HEK293 (cell line): ENCODE results near the gene SNX4.
A peak's percentile ranks its signal among the peaks of the same experiment; 100 is the strongest.
"Not testable (repeated sequence)": the region's sequence is repeated elsewhere in the genome, so short reads cannot be mapped to it uniquely, and the experiment has no call there.

ENCODE experiments used
- CTCF ChIA-PET: fragments of 350-600 bp; formaldehyde crosslinking; extraction: SDS; loops from one replicate; lab custom pipeline; 2021; ENCODE audit warnings: antibody characterized with exemption; lab: Yijun Ruan, JAX
- POLR2A ChIA-PET: fragments of 300-600 bp; formaldehyde crosslinking; extraction: SDS; loops from one replicate; lab custom pipeline; 2020; ENCODE audit warnings: antibody characterized with exemption, inconsistent platforms; lab: Yijun Ruan, JAX
- H3K27ac ChIP-seq: fragments of 200-500 bp; sonication (Bioruptor generic); 2 replicates; pipeline ENCODE4 v1.5.1; 2014; ENCODE audit warnings: low read depth, low read length, control low read depth, inconsistent platforms; ENCODE audit errors: extremely low read depth
- H3K36me3 ChIP-seq, 2 experiments: fragments of 200-500 bp in 1 of 2; sonication (Bioruptor generic) in 1 of 2; 1 replicate in 1 of 2; 2 replicates in 1 of 2; pipeline ENCODE4 v1.5.1; 2014 to 2017; ENCODE audit warnings: inconsistent platforms in 2 of 2, low read length in 2 of 2; ENCODE audit not compliant: control insufficient read depth in 2 of 2, insufficient read depth in 1 of 2
- H3K4me1 ChIP-seq: fragments of 200-500 bp; sonication (Bioruptor generic); 2 replicates; pipeline ENCODE4 v1.5.1; 2014; ENCODE audit warnings: mild to moderate bottlenecking, low read length, inconsistent platforms; ENCODE audit not compliant: control insufficient read depth, insufficient read depth
- H3K4me3 ChIP-seq: 2 replicates; pipeline ENCODE4 v1.5.1; 2011; ENCODE audit warnings: low read depth, mild to moderate bottlenecking, control low read depth, low read length, moderate library complexity
- H3K9me3 ChIP-seq: fragments of 200-500 bp; sonication (Bioruptor generic); 2 replicates; pipeline ENCODE4 v1.5.1; 2014; ENCODE audit warnings: low read depth, low read length, inconsistent platforms; ENCODE audit not compliant: control insufficient read depth, insufficient read depth
- KLF8 ChIP-seq: fragments of 450-650 bp; formaldehyde crosslinking; IDR thresholded peaks from 2 replicates; pipeline ENCODE4 v1.5.1; 2016; ENCODE audit warnings: missing biosample characterization, missing genetic modification characterization
- MEIS1 ChIP-seq: sonication (generic); formaldehyde crosslinking; IDR thresholded peaks from 2 replicates; pipeline ENCODE4 v1.8.1; 2022; ENCODE audit warnings: missing genetic modification reagents, mild to moderate bottlenecking, borderline replicate concordance
- MYNN ChIP-seq: fragments of 450-650 bp; formaldehyde crosslinking; IDR thresholded peaks from 2 replicates; pipeline ENCODE4 v1.5.1; 2016; ENCODE audit warnings: missing biosample characterization, missing genetic modification characterization, borderline replicate concordance
- MZF1 ChIP-seq: fragments of 450-650 bp; formaldehyde crosslinking; IDR thresholded peaks from 2 replicates; pipeline ENCODE4 v1.5.1; 2017; ENCODE audit warnings: missing biosample characterization, missing genetic modification characterization, borderline replicate concordance
- OSR2 ChIP-seq: fragments of 450-650 bp; formaldehyde crosslinking; IDR thresholded peaks from 2 replicates; pipeline ENCODE4 v1.5.1; 2016; ENCODE audit warnings: missing biosample characterization, missing genetic modification characterization
- SP2 ChIP-seq: fragments of 450-650 bp; formaldehyde crosslinking; IDR thresholded peaks from 2 replicates; pipeline ENCODE4 v1.5.1; 2016; ENCODE audit warnings: missing biosample characterization, missing genetic modification characterization
- ZFP3 ChIP-seq: fragments of 450-650 bp; formaldehyde crosslinking; IDR thresholded peaks from 2 replicates; pipeline ENCODE4 v1.5.1; 2016; ENCODE audit warnings: low read depth, missing biosample characterization, missing genetic modification characterization
- ZNF24 ChIP-seq: fragments of 450-650 bp; formaldehyde crosslinking; IDR thresholded peaks from 2 replicates; pipeline ENCODE4 v1.5.1; 2016; ENCODE audit warnings: missing biosample characterization, missing genetic modification characterization
- ZNF335 ChIP-seq: fragments of 450-650 bp; formaldehyde crosslinking; conservative IDR thresholded peaks from 2 replicates; pipeline ENCODE4 v1.5.1; 2016; ENCODE audit warnings: missing biosample characterization, missing genetic modification characterization
- ZNF37A ChIP-seq: fragments of 450-650 bp; IDR thresholded peaks from 2 replicates; pipeline ENCODE4 v1.5.1; 2018; ENCODE audit warnings: missing biosample characterization, missing genetic modification characterization
- ZNF521 ChIP-seq: fragments of 450-650 bp; formaldehyde crosslinking; IDR thresholded peaks from 2 replicates; pipeline ENCODE4 v1.5.1; 2017; ENCODE audit warnings: missing biosample characterization, mild to moderate bottlenecking, missing genetic modification characterization
- ZNF530 ChIP-seq: fragments of 450-650 bp; formaldehyde crosslinking; IDR thresholded peaks from 2 replicates; pipeline ENCODE4 v1.5.1; 2016; ENCODE audit warnings: low read depth, missing biosample characterization, missing genetic modification characterization
- ZNF548 ChIP-seq: fragments of 450-650 bp; formaldehyde crosslinking; IDR thresholded peaks from 2 replicates; pipeline ENCODE4 v1.5.1; 2016; ENCODE audit warnings: missing biosample characterization, missing genetic modification characterization
- ZNF560 ChIP-seq: fragments of 450-650 bp; formaldehyde crosslinking; IDR thresholded peaks from 2 replicates; pipeline ENCODE4 v1.5.1; 2017; ENCODE audit warnings: missing biosample characterization, missing genetic modification characterization, borderline replicate concordance
- ZNF610 ChIP-seq: fragments of 450-650 bp; formaldehyde crosslinking; IDR thresholded peaks from 2 replicates; pipeline ENCODE4 v1.5.1; 2016; ENCODE audit warnings: missing biosample characterization, missing genetic modification characterization, borderline replicate concordance
- ZNF629 ChIP-seq: fragments of 450-650 bp; formaldehyde crosslinking; IDR thresholded peaks from 2 replicates; pipeline ENCODE4 v1.5.1; 2017; ENCODE audit warnings: missing biosample characterization, missing genetic modification characterization
- ZNF830 ChIP-seq: fragments of 450-650 bp; IDR thresholded peaks from 2 replicates; pipeline ENCODE4 v1.5.0; 2018; ENCODE audit warnings: missing biosample characterization, missing genetic modification characterization, low read depth, mild to moderate bottlenecking, moderate library complexity
- TF ChIP-seq, protein P1 (sequence below): fragments of 450-650 bp; IDR thresholded peaks from 2 replicates; pipeline ENCODE4 v1.5.1; 2018; ENCODE audit warnings: missing biosample characterization, mild to moderate bottlenecking, missing genetic modification characterization
- TF ChIP-seq, protein P2 (sequence below): sonication (generic); formaldehyde crosslinking; IDR thresholded peaks from 2 replicates; pipeline ENCODE4 v1.8.1; 2022; ENCODE audit warnings: mild to moderate bottlenecking, moderate library complexity, missing genetic modification reagents
- TF ChIP-seq, protein P3 (sequence below): fragments of 450-650 bp; formaldehyde crosslinking; IDR thresholded peaks from 2 replicates; pipeline ENCODE4 v1.5.1; 2016; ENCODE audit warnings: missing biosample characterization, missing genetic modification characterization
- TF ChIP-seq, protein P4 (sequence below): fragments of 450-650 bp; formaldehyde crosslinking; IDR thresholded peaks from 2 replicates; pipeline ENCODE4 v1.5.1; 2017; ENCODE audit warnings: missing biosample characterization, missing genetic modification characterization
- TF ChIP-seq, protein P5 (sequence below): fragments of 450-650 bp; formaldehyde crosslinking; IDR thresholded peaks from 2 replicates; pipeline ENCODE4 v1.5.1; 2016; ENCODE audit warnings: missing biosample characterization, missing genetic modification characterization
- TF ChIP-seq, protein P6 (sequence below): fragments of 450-650 bp; formaldehyde crosslinking; IDR thresholded peaks from 2 replicates; pipeline ENCODE4 v1.5.1; 2016; ENCODE audit warnings: missing biosample characterization, missing genetic modification characterization

Gene SNX4

DNA sequence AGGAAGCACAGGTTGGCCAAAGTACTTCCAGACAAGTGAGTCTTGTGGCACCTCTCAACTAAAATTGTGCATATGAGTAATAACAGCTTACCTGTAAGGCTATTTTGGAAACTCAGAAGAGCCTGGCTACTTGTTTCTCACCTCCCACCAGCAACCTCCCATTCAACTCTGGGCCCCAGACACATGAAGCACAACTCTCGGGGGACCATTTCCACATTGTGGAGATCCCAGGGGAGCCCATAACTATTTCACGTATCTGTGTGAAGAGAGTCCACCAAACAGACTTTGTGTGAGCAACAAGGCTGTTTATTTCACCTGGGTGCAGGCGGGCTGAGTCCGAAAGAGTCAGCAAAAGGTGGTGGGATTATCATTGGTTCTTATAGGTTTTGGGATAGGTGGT, 5.2 kb upstream of the SNX4 start:
- POLR2A ChIA-PET = no interaction called here
- Histone ChIP-seq H3K4me1 (no peaks in the 10 kb centered on the region), H3K9me3 (no peaks in the 10 kb centered on the region), H3K27ac (no peak overlapping the region), H3K4me3 (no peak overlapping the region), H3K36me3 (peaks cover 0 to 21% of the 10 kb centered on the region in 2 experiments; a peak in 2 of 3 replicates)
- CTCF ChIA-PET = interaction anchor here (1.1 kb wide), 1 partner anchor 60 kb away, joined by 3 read pairs; no protein-coding TSS in a partner anchor
- TF ChIP-seq ZFP3 (tag by site-specific recombination) (no peak), ZNF560 (tag by site-specific recombination) (no peak), ZNF521 (tag by site-specific recombination) (no peak), KLF8 (tag by site-specific recombination) (no peak), ZNF629 (no peak), ZNF610 (no peak), MYNN (no peak), SP2 (tag by site-specific recombination) (no peak), ZNF37A (tag by site-specific recombination) (no peak), ZNF548 (no peak), MZF1 (tag by site-specific recombination) (no peak)
- TF ChIP-seq, protein P1, sequence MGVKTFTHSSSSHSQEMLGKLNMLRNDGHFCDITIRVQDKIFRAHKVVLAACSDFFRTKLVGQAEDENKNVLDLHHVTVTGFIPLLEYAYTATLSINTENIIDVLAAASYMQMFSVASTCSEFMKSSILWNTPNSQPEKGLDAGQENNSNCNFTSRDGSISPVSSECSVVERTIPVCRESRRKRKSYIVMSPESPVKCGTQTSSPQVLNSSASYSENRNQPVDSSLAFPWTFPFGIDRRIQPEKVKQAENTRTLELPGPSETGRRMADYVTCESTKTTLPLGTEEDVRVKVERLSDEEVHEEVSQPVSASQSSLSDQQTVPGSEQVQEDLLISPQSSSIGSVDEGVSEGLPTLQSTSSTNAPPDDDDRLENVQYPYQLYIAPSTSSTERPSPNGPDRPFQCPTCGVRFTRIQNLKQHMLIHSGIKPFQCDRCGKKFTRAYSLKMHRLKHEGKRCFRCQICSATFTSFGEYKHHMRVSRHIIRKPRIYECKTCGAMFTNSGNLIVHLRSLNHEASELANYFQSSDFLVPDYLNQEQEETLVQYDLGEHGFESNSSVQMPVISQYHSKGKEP (tag by site-specific recombination) = no peak
- TF ChIP-seq, protein P2, sequence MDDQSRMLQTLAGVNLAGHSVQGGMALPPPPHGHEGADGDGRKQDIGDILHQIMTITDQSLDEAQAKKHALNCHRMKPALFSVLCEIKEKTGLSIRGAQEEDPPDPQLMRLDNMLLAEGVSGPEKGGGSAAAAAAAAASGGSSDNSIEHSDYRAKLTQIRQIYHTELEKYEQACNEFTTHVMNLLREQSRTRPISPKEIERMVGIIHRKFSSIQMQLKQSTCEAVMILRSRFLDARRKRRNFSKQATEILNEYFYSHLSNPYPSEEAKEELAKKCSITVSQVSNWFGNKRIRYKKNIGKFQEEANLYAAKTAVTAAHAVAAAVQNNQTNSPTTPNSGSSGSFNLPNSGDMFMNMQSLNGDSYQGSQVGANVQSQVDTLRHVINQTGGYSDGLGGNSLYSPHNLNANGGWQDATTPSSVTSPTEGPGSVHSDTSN (CRISPR knock-in tag) = no peak
- TF ChIP-seq, protein P3, sequence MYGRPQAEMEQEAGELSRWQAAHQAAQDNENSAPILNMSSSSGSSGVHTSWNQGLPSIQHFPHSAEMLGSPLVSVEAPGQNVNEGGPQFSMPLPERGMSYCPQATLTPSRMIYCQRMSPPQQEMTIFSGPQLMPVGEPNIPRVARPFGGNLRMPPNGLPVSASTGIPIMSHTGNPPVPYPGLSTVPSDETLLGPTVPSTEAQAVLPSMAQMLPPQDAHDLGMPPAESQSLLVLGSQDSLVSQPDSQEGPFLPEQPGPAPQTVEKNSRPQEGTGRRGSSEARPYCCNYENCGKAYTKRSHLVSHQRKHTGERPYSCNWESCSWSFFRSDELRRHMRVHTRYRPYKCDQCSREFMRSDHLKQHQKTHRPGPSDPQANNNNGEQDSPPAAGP (tag by site-specific recombination) = no peak
- TF ChIP-seq, protein P4, sequence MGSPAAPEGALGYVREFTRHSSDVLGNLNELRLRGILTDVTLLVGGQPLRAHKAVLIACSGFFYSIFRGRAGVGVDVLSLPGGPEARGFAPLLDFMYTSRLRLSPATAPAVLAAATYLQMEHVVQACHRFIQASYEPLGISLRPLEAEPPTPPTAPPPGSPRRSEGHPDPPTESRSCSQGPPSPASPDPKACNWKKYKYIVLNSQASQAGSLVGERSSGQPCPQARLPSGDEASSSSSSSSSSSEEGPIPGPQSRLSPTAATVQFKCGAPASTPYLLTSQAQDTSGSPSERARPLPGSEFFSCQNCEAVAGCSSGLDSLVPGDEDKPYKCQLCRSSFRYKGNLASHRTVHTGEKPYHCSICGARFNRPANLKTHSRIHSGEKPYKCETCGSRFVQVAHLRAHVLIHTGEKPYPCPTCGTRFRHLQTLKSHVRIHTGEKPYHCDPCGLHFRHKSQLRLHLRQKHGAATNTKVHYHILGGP (tag by site-specific recombination) = no peak

DNA sequence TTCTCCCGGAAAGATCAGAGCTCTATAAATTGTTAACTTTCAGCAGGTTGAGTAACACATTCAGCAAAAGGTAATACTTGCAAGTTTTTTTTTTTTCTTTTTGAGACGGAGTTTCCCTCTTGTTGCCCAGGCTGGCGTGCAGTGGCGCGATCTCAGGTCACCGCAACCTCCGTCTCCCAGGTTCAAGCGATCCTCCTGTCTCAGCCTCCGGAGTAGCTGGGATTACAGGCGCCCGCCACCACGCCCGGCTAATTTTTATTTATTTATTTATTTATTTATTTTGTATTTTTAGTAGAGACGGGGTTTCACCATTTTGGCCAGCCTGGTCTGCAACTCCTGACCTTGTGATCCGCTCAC, 539 bp upstream of the SNX4 start:
- POLR2A ChIA-PET = interaction anchor here (0.6 to 1.8 kb wide), 5 partner anchors 8 to 265 kb away, joined by 3 to 7 read pairs (median 3); partner anchors contain the start of gene OSBPL11
- Histone ChIP-seq H3K36me3 (peaks cover 4 to 24% of the 10 kb centered on the region in 2 experiments; a peak in 2 of 3 replicates), H3K4me3 (peak overlapping the region; percentile 84)
- CTCF ChIA-PET = interaction anchor here (0.6 kb wide), 1 partner anchor 78 kb away, joined by 3 read pairs; no protein-coding TSS in a partner anchor
- not testable (repeated sequence) for H3K9me3 ChIP-seq, H3K27ac ChIP-seq, H3K4me1 ChIP-seq
- TF ChIP-seq ZNF335 = peak; percentile 33; the same call in 1 of the 2 replicates

DNA sequence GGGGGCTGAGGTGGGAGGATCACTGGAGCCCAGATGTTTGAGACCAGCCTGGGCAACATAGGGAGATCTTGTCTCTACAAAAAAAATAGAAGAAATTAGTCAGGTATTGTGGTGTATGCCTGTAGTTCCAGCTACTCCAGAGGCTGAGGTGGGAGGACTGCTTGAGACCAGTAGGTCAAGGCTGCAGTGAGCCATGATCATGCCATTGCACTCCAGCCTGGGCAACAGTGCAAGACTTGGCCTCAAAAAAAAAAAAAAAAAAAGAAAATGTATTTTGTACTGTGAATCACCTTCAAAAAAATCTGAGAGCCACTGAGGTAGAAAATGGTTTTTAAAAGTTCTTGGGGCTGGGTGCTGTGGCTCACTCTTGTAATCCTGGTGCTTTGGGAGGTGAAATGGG, 4.6 kb downstream of the SNX4 start:
- Histone ChIP-seq H3K4me1 (peaks cover 7% of the 10 kb centered on the region; the same call in 1 of the 2 replicates), H3K36me3 (peaks cover 4 to 51% of the 10 kb centered on the region in 2 experiments; a peak in 2 of 3 replicates), H3K27ac (no peak overlapping the region), H3K9me3 (no peaks in the 10 kb centered on the region), H3K4me3 (no peak overlapping the region)
- CTCF ChIA-PET = no interaction called here
- POLR2A ChIA-PET = no interaction called here
- TF ChIP-seq MEIS1 (CRISPR knock-in tag) (no peak), OSR2 (tag by site-specific recombination) (no peak), ZNF830 (tag by site-specific recombination) (no peak), ZNF530 (tag by site-specific recombination) (no peak), ZNF24 (tag by site-specific recombination) (no peak)
- TF ChIP-seq, protein P5, sequence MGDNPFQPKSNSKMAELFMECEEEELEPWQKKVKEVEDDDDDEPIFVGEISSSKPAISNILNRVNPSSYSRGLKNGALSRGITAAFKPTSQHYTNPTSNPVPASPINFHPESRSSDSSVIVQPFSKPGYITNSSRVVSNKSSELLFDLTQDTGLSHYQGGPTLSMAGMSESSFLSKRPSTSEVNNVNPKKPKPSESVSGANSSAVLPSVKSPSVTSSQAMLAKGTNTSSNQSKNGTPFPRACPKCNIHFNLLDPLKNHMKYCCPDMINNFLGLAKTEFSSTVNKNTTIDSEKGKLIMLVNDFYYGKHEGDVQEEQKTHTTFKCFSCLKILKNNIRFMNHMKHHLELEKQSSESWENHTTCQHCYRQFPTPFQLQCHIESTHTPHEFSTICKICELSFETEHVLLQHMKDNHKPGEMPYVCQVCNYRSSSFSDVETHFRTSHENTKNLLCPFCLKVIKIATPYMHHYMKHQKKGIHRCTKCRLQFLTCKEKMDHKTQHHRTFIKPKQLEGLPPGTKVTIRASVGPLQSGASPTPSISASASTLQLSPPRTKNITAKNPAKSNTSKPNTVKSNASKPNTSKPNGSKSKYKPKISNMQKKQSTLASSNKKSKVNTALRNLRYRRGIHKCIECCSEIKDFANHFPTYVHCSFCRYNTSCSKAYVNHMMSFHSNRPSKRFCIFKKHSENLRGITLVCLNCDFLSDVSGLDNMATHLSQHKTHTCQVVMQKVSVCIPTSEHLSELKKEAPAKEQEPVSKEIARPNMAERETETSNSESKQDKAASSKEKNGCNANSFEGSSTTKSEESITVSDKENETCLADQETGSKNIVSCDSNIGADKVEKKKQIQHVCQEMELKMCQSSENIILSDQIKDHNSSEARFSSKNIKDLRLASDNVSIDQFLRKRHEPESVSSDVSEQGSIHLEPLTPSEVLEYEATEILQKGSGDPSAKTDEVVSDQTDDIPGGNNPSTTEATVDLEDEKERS (tag by site-specific recombination) = no peak
- TF ChIP-seq, protein P6, sequence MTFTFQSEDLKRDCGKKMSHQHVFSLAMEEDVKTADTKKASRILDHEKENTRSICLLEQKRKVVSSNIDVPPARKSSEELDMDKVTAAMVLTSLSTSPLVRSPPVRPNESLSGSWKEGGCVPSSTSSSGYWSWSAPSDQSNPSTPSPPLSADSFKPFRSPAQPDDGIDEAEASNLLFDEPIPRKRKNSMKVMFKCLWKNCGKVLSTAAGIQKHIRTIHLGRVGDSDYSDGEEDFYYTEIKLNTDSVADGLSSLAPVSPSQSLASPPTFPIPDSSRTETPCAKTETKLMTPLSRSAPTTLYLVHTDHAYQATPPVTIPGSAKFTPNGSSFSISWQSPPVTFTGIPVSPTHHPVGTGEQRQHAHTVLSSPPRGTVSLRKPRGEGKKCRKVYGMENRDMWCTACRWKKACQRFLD = no peak
